Measurements from ENCODE around the gene PROX1.

DNA sequence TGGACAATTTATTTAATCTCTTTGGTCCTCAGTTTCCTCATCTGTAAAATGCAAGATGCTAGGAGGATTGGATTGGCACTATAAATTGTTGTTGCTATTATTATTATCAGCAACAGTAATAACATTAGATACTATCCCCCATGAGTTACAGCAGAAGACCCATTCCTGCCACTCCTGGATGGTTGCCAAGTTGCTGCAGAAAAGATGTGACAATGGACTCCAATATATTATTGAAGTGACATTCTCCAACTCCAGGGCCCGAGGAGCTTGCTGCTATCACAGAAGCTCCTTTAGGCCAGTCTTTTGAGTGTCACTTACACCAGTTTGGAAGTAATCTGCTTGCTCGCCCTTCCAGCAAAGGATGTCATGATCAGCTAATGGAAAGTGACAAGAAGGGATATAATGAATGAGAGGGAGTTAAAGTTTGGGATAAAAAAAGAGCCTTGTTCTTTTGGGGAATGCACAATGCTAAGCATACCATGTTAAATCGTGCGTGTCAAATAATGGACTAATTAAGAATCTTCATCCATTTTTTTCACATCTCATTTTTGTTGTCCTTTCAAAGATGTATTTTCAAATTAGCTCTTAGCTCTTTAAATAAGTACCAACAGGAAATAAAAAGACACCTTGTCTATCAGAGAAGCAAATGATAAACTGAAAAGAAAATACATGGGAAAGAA is 19.5 kb upstream of the PROX1 start:
- no peak for TF ChIP-seq FOXA1 (IDR thresholded peaks at IDR 0.05)
- TF ChIP-seq NFRKB (IDR thresholded peaks at IDR 0.05), result no peak
- no peak for TF ChIP-seq SP1 (IDR thresholded peaks at IDR 0.05)
- TF ChIP-seq TARDBP (IDR thresholded peaks at IDR 0.05), result no peak
- no peak for TF ChIP-seq SUZ12 (IDR thresholded peaks at IDR 0.05)
- no peak for TF ChIP-seq LEF1 (IDR thresholded peaks at IDR 0.05; ENCODE audit: borderline replicate concordance)
- no peak for TF ChIP-seq ELF4 (IDR thresholded peaks at IDR 0.05)
- TF ChIP-seq BHLHE40 (IDR thresholded peaks at IDR 0.05; ENCODE audit: borderline replicate concordance), result no peak
- TF ChIP-seq ZNF384 (IDR thresholded peaks at IDR 0.05), result no peak
- TF ChIP-seq FOXM1 (IDR thresholded peaks at IDR 0.05; ENCODE audit: borderline replicate concordance), result no peak
- TF ChIP-seq HDGF (IDR thresholded peaks at IDR 0.05; ENCODE audit: borderline replicate concordance), result no peak
- no peak for TF ChIP-seq FOXK2 (IDR thresholded peaks at IDR 0.05)
- no peak for TF ChIP-seq CTBP1 (IDR thresholded peaks at IDR 0.05; ENCODE audit: borderline replicate concordance)

All from HEK293T (cell line).